Coronary artery (tissue), 2 donors: ENCODE measurements around the gene MICAL3.

ENCODE experiments used
- DNase-seq: peaks from one replicate; pipeline ENCODE4 v3.0.0-alpha.2; 2017; ENCODE audit warnings: low spot score
- H3K27ac ChIP-seq, 2 donors: fragments of 200-600 bp; sonication (generic); one replicate each; pipeline ENCODE4 v1.5.1; 2016 to 2019
- H3K4me3 ChIP-seq: fragments of 200-600 bp; sonication (generic); 2 replicates; pipeline ENCODE4 v1.5.1; 2016; ENCODE audit warnings: mild to moderate bottlenecking, moderate library complexity
- CTCF ChIP-seq: fragments of 200-600 bp; sonication (generic); IDR thresholded peaks from one replicate; pipeline ENCODE4 v1.5.1; 2019; ENCODE audit warnings: antibody characterized with exemption

The MICAL3 gene

DNA sequence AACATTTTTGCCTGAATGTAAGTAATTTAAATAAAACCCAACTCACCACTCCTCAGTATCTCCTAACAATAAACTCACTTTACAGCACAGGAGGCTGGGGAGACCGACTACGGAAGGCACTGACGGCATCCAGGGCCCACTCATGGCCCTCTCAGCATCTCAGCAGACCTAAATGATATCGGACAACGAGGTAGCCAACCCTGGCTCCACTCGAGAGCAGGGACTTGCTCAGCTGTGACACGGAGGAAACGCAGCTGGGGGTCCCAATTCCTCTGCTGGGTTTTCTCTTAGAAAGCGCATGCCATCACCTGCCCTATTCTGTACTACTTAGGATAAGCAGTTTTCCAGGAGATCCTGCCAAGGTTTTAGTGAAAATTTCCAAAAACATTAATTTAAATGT lies 141.0 kb downstream of the MICAL3 start:
- H3K27ac ChIP-seq = no peak overlapping the region
- H3K4me3 ChIP-seq = no peak overlapping the region
- DNase-seq = no peak
- no peak for TF ChIP-seq CTCF

- H3K4me3 ChIP-seq = no peak overlapping the region
- TF ChIP-seq CTCF = no peak
- DNase-seq = no peak
- no peak overlapping the region for H3K27ac ChIP-seq
Observed at GRCh38 chr22:17882727-17883126, 141.6 kb downstream of the MICAL3 start.

DNA sequence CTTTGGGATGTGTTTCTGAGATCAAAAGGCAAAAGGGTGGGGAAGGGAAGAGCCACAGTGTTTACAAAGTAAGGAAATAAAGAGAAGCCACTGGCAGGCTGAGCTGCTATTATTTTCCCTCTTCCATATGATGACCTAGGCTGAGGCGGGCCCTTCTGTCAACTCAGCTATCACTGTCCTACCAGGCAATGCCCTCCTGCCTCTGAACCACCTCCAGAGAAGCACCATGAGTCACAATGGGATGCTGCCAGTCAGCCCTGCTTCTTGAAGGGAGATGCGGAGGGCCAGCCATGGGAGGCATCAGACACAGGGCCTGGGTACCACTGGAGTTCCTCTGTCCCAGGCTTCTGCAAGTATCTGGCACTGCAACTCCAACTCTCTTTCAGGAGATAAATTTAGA lies 142.2 kb downstream of the MICAL3 start:
- Histone ChIP-seq H3K27ac (no peak overlapping the region), H3K4me3 (no peak overlapping the region)
- DNase-seq = no peak
- no peak for TF ChIP-seq CTCF

GRCh38 chr22:17881366-17881765 lies 143.0 kb downstream of the MICAL3 start:
- no peak for DNase-seq
- no peak for TF ChIP-seq CTCF
- H3K27ac ChIP-seq = no peak overlapping the region
- H3K4me3 ChIP-seq = no peak overlapping the region

DNA sequence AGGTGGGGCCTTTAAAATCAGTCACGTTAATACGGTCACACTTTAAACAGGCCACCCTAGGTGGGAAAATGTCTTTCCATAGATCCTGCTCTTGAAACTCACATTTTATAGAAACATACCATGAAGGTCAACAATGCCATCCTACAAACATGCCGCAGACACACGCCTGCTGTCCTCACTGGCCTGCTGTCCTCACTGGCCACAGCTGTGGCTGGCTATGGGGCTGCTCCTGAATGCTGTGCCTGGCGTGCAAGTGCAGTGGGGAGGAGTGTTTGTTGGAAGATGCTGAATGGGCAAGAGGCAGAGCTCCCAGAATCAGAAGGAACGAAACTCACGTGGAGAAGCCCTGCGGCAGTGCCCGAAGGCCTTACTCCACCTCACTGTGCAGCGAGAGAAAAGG lies 143.9 kb downstream of the MICAL3 start:
- no peak for TF ChIP-seq CTCF
- Histone ChIP-seq H3K4me3 (no peak overlapping the region), H3K27ac (no peak overlapping the region)
- no peak for DNase-seq

DNA sequence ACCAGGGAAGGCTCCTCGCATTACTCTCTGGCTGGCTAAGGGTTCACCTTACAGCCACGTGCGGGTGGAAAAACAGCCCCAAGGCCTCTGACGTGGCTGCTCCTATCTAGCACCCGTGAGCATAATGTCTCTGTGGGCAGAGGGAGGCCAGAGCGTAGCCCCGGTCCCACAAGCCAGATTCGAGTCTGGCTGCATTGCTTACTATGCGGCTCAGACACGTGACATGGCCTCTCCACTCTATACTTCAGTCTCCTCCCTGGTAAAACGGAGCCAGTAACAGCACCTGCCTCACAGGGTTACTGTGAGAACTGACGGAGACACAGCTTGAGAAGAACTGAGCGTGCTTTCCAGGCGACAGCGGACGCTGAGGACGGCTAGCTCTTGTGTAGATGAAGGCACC lies 144.3 kb downstream of the MICAL3 start:
- Histone ChIP-seq H3K4me3 (no peak overlapping the region), H3K27ac (no peak overlapping the region)
- no peak for DNase-seq
- TF ChIP-seq CTCF = no peak

GRCh38 chr22:17878941-17879340 lies 145.4 kb downstream of the MICAL3 start:
- Histone ChIP-seq H3K4me3 (no peak overlapping the region), H3K27ac (no peak overlapping the region)
- no peak for TF ChIP-seq CTCF
- DNase-seq = no peak
